LNCAP (cell line): ENCODE data around the gene TEX10.

ENCODE experiments used
- CTCF ChIP-seq: fragments of 450-650 bp; IDR thresholded peaks from 2 replicates; pipeline ENCODE4 v1.5.1; 2017; ENCODE audit warnings: mild to moderate bottlenecking

Gene TEX10

GRCh38 chr9:100281676-100282387, 70.9 kb downstream of the TEX10 start:
- TF ChIP-seq CTCF: no peak

GRCh38 chr9:100281066-100281465, 71.7 kb downstream of the TEX10 start:
- no peak for TF ChIP-seq CTCF

- no peak for TF ChIP-seq CTCF
Measured at GRCh38 chr9:100277166-100277979, 75.4 kb downstream of the TEX10 start.

- TF ChIP-seq CTCF: no peak
Measured at GRCh38 chr9:100269656-100270055, 83.1 kb downstream of the TEX10 start.

GRCh38 chr9:100268271-100268670, 84.5 kb downstream of the TEX10 start:
- no peak for TF ChIP-seq CTCF

GRCh38 chr9:100267211-100267610, 85.5 kb downstream of the TEX10 start:
- no peak for TF ChIP-seq CTCF
